Caco-2 (cell line): Measurements from ENCODE around the gene GDF15. TPM values are rescaled to one million over a fixed set of nuclear protein-coding genes. Genes with fewer than 3 reads are reported as not detected.
A peak's percentile ranks its signal among the peaks of the same experiment; 100 is the strongest.

ENCODE experiments used
- Bru-seq: library from RNA; stranded (reverse); fragments of 400-500 nt; gene quantifications from one replicate; lab custom pipeline; 2021; lab: Mats Ljungman, UMichigan
- BruChase-seq, 2 experiments: library from RNA; stranded (reverse); fragments of 400-500 nt; gene quantifications; one replicate each; lab custom pipeline; 2021; lab: Mats Ljungman, UMichigan
- BruUV-seq: library from RNA; stranded (reverse); fragments of 400-500 nt; replicated peaks from 2 replicates; lab custom pipeline; 2021; lab: Mats Ljungman, UMichigan
- CTCF ChIA-PET: fragments of 300-600 bp; sonication (Branson Sonifier 250); formaldehyde crosslinking; loops from one replicate; lab custom pipeline; 2022; ENCODE audit warnings: antibody characterized with exemption; lab: Charles Lee
- POLR2A ChIA-PET: fragments of 300-600 bp; sonication (Branson Sonifier 250); formaldehyde crosslinking; loops from one replicate; lab custom pipeline; 2022; ENCODE audit warnings: antibody characterized with exemption; lab: Charles Lee
- DNase-seq, 2 experiments: peaks; one replicate each; pipeline versions ENCODE4 v3.0.0 to v3.0.0-alpha.2; 2020 to 2022
- H3K27me3 ChIP-seq: replicated peaks from 2 replicates; pipeline ENCODE4 v1.6.0; 2011; ENCODE audit warnings: low read length; ENCODE audit not compliant: control insufficient read depth, insufficient read depth
- H3K36me3 ChIP-seq: 2 replicates; pipeline ENCODE4 v1.5.1; 2011; ENCODE audit warnings: low read length; ENCODE audit not compliant: control insufficient read depth, insufficient read depth
- H3K4me1 ChIP-seq: fragments of 250-450 bp; sonication (Bioruptor Pico); 2 replicates; pipeline ENCODE4 v1.5.1; 2020; ENCODE audit warnings: mild to moderate bottlenecking
- H3K4me3 ChIP-seq: 2 replicates; pipeline ENCODE4 v1.5.1; 2011; ENCODE audit warnings: low read depth, mild to moderate bottlenecking, control low read depth, low read length
- H3K9me3 ChIP-seq: fragments of 250-450 bp; sonication (Bioruptor Pico); 2 replicates; pipeline ENCODE4 v1.5.1; 2020; ENCODE audit warnings: mild to moderate bottlenecking, moderate library complexity
- H3K27ac Mint-ChIP-seq: one replicate; pipeline ENCODE4 v1.8.0; 2022; ENCODE audit warnings: mixed read lengths; ENCODE audit not compliant: unreplicated experiment
- H3K27me3 Mint-ChIP-seq: one replicate; pipeline ENCODE4 v1.8.0; 2022; ENCODE audit warnings: mixed read lengths; ENCODE audit not compliant: insufficient read depth, unreplicated experiment
- H3K36me3 Mint-ChIP-seq: one replicate; pipeline ENCODE4 v1.8.0; 2022; ENCODE audit warnings: mild to moderate bottlenecking, mixed read lengths; ENCODE audit not compliant: insufficient read depth, unreplicated experiment
- H3K4me1 Mint-ChIP-seq: one replicate; pipeline ENCODE4 v1.8.0; 2022; ENCODE audit warnings: low read depth, mixed read lengths; ENCODE audit not compliant: unreplicated experiment
- H3K4me3 Mint-ChIP-seq: one replicate; pipeline ENCODE4 v1.8.0; 2022; ENCODE audit warnings: mild to moderate bottlenecking, moderate library complexity, mixed read lengths; ENCODE audit not compliant: unreplicated experiment
- H3K9me3 Mint-ChIP-seq: one replicate; pipeline ENCODE4 v1.8.0; 2022; ENCODE audit warnings: mixed read lengths; ENCODE audit not compliant: unreplicated experiment
- intact Hi-C: fragments of 100-400 bp; cut with micrococcal nuclease; formaldehyde crosslinking; loops from one replicate; pipeline ENCODE4 v1.10.0; 2022; ENCODE audit not compliant: unreplicated experiment
- long read RNA-seq: library from polyadenylated mRNA; stranded (forward); transcript quantifications from one replicate; pipeline ENCODE4 v2.0.0, GENCODE V29; 2022
- total RNA-seq: library from RNA; stranded (reverse); gene quantifications from 2 replicates; pipeline ENCODE4 v1.2.3, GENCODE V29; 2022
- TF ChIP-seq, protein P1 (sequence below), 2 experiments: fragments of 200-600 bp in 1 of 2; IDR thresholded peaks; 1 replicate in 1 of 2; 2 replicates in 1 of 2; pipeline versions ENCODE4 v1.5.1 to v1.8.0; 2011 to 2022; ENCODE audit warnings: antibody characterized with exemption in 1 of 2, control low read depth in 1 of 2, inconsistent platforms in 1 of 2, low read depth in 1 of 2, low read length in 1 of 2, mild to moderate bottlenecking in 1 of 2, moderate library complexity in 1 of 2; ENCODE audit not compliant: insufficient read depth in 1 of 2, severe bottlenecking in 1 of 2, unreplicated experiment in 1 of 2

The GDF15 gene, protein sequence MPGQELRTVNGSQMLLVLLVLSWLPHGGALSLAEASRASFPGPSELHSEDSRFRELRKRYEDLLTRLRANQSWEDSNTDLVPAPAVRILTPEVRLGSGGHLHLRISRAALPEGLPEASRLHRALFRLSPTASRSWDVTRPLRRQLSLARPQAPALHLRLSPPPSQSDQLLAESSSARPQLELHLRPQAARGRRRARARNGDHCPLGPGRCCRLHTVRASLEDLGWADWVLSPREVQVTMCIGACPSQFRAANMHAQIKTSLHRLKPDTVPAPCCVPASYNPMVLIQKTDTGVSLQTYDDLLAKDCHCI
- total RNA-seq: 55.3 and 56.1 TPM in 2 replicates
- percentile 97 among the genes with signal in this experiment for Bru-seq, nascent RNA
- percentile 92 among the genes with signal in this experiment for BruChase-seq, experiment 1, labeled RNA remaining after a 2-hour chase
- BruChase-seq, experiment 2, labeled RNA remaining after a 6-hour chase: percentile 93 among the genes with signal in this experiment
- long read RNA-seq, transcript GDF15-201 (2 exons, 1,200 nt): major isoform, 30 of 40 reads
- long read RNA-seq, partial matches to known transcripts: 0 of 40 reads
- long read RNA-seq, other reads (novel, unspliced or antisense): 9 of 40 reads

DNA sequence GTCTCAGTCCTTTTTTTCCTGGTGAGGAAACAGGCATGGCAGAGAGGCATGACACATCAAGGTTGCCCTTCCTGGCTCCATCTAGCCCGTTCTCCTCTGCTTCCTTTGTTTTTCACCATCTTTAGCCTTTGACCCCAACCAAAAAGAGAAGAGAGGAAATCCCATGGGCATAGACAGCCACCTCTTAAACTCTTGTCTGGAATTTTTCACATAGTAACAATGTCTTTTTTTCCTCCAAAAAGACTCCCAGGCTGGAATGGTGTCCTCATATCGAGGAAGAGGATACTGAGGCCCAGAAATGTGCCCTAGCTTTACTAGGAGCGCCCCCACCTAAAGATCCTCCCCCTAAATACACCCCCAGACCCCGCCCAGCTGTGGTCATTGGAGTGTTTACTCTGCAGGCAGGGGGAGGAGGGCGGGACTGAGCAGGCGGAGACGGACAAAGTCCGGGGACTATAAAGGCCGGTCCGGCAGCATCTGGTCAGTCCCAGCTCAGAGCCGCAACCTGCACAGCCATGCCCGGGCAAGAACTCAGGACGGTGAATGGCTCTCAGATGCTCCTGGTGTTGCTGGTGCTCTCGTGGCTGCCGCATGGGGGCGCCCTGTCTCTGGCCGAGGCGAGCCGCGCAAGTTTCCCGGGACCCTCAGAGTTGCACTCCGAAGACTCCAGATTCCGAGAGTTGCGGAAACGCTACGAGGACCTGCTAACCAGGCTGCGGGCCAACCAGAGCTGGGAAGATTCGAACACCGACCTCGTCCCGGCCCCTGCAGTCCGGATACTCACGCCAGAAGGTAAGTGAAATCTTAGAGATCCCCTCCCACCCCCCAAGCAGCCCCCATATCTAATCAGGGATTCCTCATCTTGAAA is at the start of gene GDF15:
Gene GDF15 (plus strand): TSS at position 484 of the 868 bp plus-strand sequence. CDS start 32 bp downstream, at position 516.
- Histone ChIP-seq H3K27me3 (no peaks in the 10 kb centered on the region), H3K4me3 (peak within 1 kb of the TSS; percentile 76), H3K36me3 (peaks cover 11% of the 10 kb centered on the region), H3K9me3 (no peaks in the 10 kb centered on the region), H3K4me1 (peaks cover 45% of the 10 kb centered on the region)
- H3K4me3 Mint-ChIP-seq: peak within 1 kb of the TSS; percentile 85
- no peaks in the 10 kb centered on the region for H3K9me3 Mint-ChIP-seq
- H3K4me1 Mint-ChIP-seq: peaks cover 6% of the 10 kb centered on the region
- CTCF ChIA-PET: interaction anchor here (0.5 to 2.1 kb wide), 20 partner anchors 9 to 437 kb away, joined by 3 to 10 read pairs (median 4); partner anchors contain the start of genes JUND, LRRC25, MPV17L2 and SSBP4
- H3K27ac Mint-ChIP-seq: peak within 1 kb of the TSS; percentile 92
- DNase-seq: peak; percentile 97
- no TSS peak for BruUV-seq
- no peaks in the 10 kb centered on the region for H3K27me3 Mint-ChIP-seq
- intact Hi-C loops: loop anchor here (2.0 kb wide), 1 partner anchor 15 kb away; no protein-coding TSS in a partner anchor
- TF ChIP-seq, protein P1, sequence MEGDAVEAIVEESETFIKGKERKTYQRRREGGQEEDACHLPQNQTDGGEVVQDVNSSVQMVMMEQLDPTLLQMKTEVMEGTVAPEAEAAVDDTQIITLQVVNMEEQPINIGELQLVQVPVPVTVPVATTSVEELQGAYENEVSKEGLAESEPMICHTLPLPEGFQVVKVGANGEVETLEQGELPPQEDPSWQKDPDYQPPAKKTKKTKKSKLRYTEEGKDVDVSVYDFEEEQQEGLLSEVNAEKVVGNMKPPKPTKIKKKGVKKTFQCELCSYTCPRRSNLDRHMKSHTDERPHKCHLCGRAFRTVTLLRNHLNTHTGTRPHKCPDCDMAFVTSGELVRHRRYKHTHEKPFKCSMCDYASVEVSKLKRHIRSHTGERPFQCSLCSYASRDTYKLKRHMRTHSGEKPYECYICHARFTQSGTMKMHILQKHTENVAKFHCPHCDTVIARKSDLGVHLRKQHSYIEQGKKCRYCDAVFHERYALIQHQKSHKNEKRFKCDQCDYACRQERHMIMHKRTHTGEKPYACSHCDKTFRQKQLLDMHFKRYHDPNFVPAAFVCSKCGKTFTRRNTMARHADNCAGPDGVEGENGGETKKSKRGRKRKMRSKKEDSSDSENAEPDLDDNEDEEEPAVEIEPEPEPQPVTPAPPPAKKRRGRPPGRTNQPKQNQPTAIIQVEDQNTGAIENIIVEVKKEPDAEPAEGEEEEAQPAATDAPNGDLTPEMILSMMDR (IDR thresholded peaks at IDR 0.05; ENCODE audit: insufficient read depth in 1 of 2, low read depth in 1 of 2, low read length in 1 of 2, severe bottlenecking in 1 of 2, unreplicated experiment in 1 of 2): peak; percentile 76 to 78
- POLR2A ChIA-PET: interaction anchor here (0.6 to 1.8 kb wide), 15 partner anchors 10 to 193 kb away, joined by 3 to 16 read pairs (median 4); partner anchors contain the start of genes JUND, LSM4, MPV17L2 and SSBP4
- H3K36me3 Mint-ChIP-seq: peaks cover 60% of the 10 kb centered on the region

DNA sequence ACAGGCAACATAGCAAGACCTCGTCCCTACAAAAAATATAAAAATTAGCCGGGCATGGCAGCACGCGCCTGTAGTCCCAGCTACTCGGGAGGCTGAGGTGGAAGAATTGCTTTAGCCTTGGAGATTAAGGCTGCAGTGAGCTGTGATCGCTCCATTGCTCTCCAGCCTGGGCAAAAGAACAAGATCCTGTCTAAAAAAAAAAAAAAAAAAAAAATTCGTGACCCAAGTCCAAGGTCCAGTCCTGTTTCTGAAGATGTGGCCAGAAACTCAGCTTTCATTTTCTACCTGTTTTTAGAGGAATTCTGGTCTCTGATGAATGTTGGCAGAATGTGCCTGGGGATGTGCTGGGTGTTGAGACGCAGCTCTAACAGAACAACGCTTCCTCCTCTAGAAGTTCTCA is 47.4 kb upstream of the GDF15 start:
- ChIA-PET CTCF (interaction anchor here (0.7 to 2.2 kb wide), 5 partner anchors 10 to 87 kb away, joined by 3 to 27 read pairs (median 4); no protein-coding TSS in a partner anchor), POLR2A (no interaction called here)
- H3K27me3 ChIP-seq: no peaks in the 10 kb centered on the region
- peaks cover 4% of the 10 kb centered on the region for H3K4me1 ChIP-seq
- H3K36me3 Mint-ChIP-seq: peaks cover 11% of the 10 kb centered on the region
- H3K4me1 Mint-ChIP-seq: peaks cover 7% of the 10 kb centered on the region
- no peak for DNase-seq
- no peak overlapping the region for H3K4me3 Mint-ChIP-seq
- no peak overlapping the region for H3K27ac Mint-ChIP-seq
- H3K27me3 Mint-ChIP-seq: no peaks in the 10 kb centered on the region
- intact Hi-C loops: no loop called here
- no peaks in the 10 kb centered on the region for H3K9me3 Mint-ChIP-seq
- BruUV-seq: no TSS peak
- H3K9me3 ChIP-seq: no peaks in the 10 kb centered on the region
- H3K4me3 ChIP-seq: no peak overlapping the region
- H3K36me3 ChIP-seq: 0 out of 2 replicates have a peak, but pooled peaks cover 2% of the 10 kb centered on the region
- TF ChIP-seq, protein P1 (IDR thresholded peaks at IDR 0.05; ENCODE audit: insufficient read depth in 1 of 2, low read depth in 1 of 2, low read length in 1 of 2, severe bottlenecking in 1 of 2, unreplicated experiment in 1 of 2): no peak
